GM12892 (cell line): ENCODE measurements around the gene SLAMF7.
"Not testable (repeated sequence)": the region's sequence is repeated elsewhere in the genome, so short reads cannot be mapped to it uniquely, and the experiment has no call there.

Experiments used
- DNase-seq: peaks from one replicate; pipeline ENCODE4 v3.0.0; 2011; ENCODE audit not compliant: insufficient read length
- FAIRE-seq: peaks from 2 replicates; lab custom pipeline; 2011; peaks lifted over from hg19 to GRCh38; lab: Jason Lieb, UNC
- POLR2A ChIP-seq: IDR thresholded peaks from 2 replicates; pipeline ENCODE4 v1.6.1; 2011; ENCODE audit warnings: low read depth, low read length, control low read depth
- POLR2AphosphoS5 ChIP-seq: IDR thresholded peaks from 2 replicates; pipeline ENCODE4 v1.6.1; 2011; ENCODE audit warnings: low read depth, low read length, control low read depth
- TAF1 ChIP-seq: IDR thresholded peaks from 2 replicates; pipeline ENCODE4 v1.6.1; 2011; ENCODE audit warnings: low read depth, mild to moderate bottlenecking, control low read depth, low read length, borderline replicate concordance

The SLAMF7 gene

GRCh38 chr1:160781914-160782689 lies 43.1 kb downstream of the SLAMF7 start:
- TF ChIP-seq POLR2AphosphoS5 (no peak), POLR2A (no peak), TAF1 (no peak)
- FAIRE-seq (peak; percentile 85), DNase-seq (peak; percentile 41)

GRCh38 chr1:160782988-160783765 lies 44.1 kb downstream of the SLAMF7 start:
- DNase-seq, FAIRE-seq: not testable (repeated sequence)

- TF ChIP-seq POLR2AphosphoS5 (no peak), POLR2A (no peak), TAF1 (no peak)
- DNase-seq (no peak), FAIRE-seq (no peak)
Measured at GRCh38 chr1:160789051-160789701, 50.1 kb downstream of the SLAMF7 start.

- no peak for TF ChIP-seq POLR2A
- no peak for TF ChIP-seq TAF1
- TF ChIP-seq POLR2AphosphoS5: no peak
- FAIRE-seq (peak; percentile 95), DNase-seq (peak; percentile 42)
Measured at GRCh38 chr1:160789702-160790611, 50.9 kb downstream of the SLAMF7 start.

- DNase-seq (no peak), FAIRE-seq (no peak)
- no peak for TF ChIP-seq POLR2AphosphoS5
- no peak for TF ChIP-seq POLR2A
- TF ChIP-seq TAF1: no peak
Measured at GRCh38 chr1:160794376-160794775, 55.3 kb downstream of the SLAMF7 start.

GRCh38 chr1:160795951-160796383 lies 56.9 kb downstream of the SLAMF7 start, which contains the start of gene LY9:
TSS of gene LY9 (plus strand) at chr1:160796174. CDS start at chr1:160796188, 14 bp downstream.
- no peak for TF ChIP-seq POLR2AphosphoS5
- peak; percentile 50; the same call in 1 of the 2 replicates for TF ChIP-seq POLR2A
- 0 out of 2 replicates have a peak, but pooled peaks have one; percentile 42 for TF ChIP-seq TAF1
- FAIRE-seq (peak; percentile 99), DNase-seq (no peak)

- FAIRE-seq: peak; percentile 89
- no peak for TF ChIP-seq TAF1
- no peak for TF ChIP-seq POLR2A
- no peak for TF ChIP-seq POLR2AphosphoS5
- DNase-seq: no peak
Measured at GRCh38 chr1:160797271-160797709, 58.2 kb downstream of the SLAMF7 start.

GRCh38 chr1:160797861-160798273 lies 58.8 kb downstream of the SLAMF7 start:
- no peak for FAIRE-seq
- DNase-seq: no peak
- no peak for TF ChIP-seq POLR2A
- TF ChIP-seq TAF1: no peak
- no peak for TF ChIP-seq POLR2AphosphoS5

- no peak for FAIRE-seq
- no peak for DNase-seq
- TF ChIP-seq POLR2AphosphoS5: no peak
- no peak for TF ChIP-seq TAF1
- no peak for TF ChIP-seq POLR2A
Measured at GRCh38 chr1:160798439-160798838, 59.4 kb downstream of the SLAMF7 start.

- no peak for TF ChIP-seq POLR2AphosphoS5
- no peak for TF ChIP-seq TAF1
- no peak for TF ChIP-seq POLR2A
- FAIRE-seq (no peak), DNase-seq (no peak)
Measured at GRCh38 chr1:160799641-160800040, 60.6 kb downstream of the SLAMF7 start.
